Pons (tissue), 1 donor: Measurements from ENCODE around the gene IL17RE.
"Not testable (repeated sequence)": the region's sequence is repeated elsewhere in the genome, so short reads cannot be mapped to it uniquely, and the experiment has no call there.

Source experiments
- DNase-seq: peaks from one replicate; pipeline ENCODE4 v3.0.0-alpha.2; 2016; ENCODE audit warnings: low spot score

The IL17RE gene, protein sequence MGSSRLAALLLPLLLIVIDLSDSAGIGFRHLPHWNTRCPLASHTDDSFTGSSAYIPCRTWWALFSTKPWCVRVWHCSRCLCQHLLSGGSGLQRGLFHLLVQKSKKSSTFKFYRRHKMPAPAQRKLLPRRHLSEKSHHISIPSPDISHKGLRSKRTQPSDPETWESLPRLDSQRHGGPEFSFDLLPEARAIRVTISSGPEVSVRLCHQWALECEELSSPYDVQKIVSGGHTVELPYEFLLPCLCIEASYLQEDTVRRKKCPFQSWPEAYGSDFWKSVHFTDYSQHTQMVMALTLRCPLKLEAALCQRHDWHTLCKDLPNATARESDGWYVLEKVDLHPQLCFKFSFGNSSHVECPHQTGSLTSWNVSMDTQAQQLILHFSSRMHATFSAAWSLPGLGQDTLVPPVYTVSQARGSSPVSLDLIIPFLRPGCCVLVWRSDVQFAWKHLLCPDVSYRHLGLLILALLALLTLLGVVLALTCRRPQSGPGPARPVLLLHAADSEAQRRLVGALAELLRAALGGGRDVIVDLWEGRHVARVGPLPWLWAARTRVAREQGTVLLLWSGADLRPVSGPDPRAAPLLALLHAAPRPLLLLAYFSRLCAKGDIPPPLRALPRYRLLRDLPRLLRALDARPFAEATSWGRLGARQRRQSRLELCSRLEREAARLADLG

DNA sequence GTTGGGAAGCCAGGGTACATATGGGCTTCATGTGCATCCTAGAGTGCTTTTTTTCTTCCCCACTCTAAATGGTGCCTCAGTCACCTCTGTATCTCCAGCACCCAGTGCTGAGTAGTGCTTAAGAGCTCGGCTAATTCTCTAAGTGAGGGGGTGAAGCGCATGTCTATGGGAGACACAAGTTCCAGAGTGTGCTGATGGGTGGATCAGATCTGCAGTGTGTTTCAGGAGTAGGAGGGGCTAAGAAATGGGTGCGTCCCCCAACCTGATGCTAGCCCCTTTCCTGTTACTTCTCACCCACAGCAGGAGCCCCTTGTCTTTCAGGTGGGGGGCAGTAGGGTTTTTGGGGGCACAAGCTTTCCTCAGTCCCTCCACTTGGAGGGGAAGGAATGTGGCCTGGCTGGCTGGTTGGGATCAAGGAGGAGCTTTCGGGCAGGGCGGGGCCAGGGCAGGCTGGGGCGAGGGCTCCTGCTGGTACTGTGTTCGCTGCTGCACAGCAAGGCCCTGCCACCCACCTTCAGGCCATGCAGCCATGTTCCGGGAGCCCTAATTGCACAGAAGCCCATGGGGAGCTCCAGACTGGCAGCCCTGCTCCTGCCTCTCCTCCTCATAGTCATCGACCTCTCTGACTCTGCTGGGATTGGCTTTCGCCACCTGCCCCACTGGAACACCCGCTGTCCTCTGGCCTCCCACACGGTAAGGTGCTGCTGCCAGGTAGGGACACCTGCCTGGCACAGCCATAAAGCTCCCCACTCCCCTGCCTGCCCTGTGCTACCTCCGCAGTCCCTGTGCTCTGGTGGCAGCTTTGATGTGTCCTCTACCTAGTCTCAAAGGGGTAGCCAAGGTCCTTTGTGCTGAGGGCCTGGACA is at the start of gene IL17RE:
Gene IL17RE (plus strand): TSS at position 477 of the 866 bp plus-strand sequence. CDS start 85 bp downstream, at position 562.
- DNase-seq, result no peak

GRCh38 chr3:9854291-9854940 is 48.2 kb upstream of the IL17RE start:
- not testable (repeated sequence) for DNase-seq

GRCh38 chr3:9855594-9855993 is 47.1 kb upstream of the IL17RE start:
- no peak for DNase-seq

DNA sequence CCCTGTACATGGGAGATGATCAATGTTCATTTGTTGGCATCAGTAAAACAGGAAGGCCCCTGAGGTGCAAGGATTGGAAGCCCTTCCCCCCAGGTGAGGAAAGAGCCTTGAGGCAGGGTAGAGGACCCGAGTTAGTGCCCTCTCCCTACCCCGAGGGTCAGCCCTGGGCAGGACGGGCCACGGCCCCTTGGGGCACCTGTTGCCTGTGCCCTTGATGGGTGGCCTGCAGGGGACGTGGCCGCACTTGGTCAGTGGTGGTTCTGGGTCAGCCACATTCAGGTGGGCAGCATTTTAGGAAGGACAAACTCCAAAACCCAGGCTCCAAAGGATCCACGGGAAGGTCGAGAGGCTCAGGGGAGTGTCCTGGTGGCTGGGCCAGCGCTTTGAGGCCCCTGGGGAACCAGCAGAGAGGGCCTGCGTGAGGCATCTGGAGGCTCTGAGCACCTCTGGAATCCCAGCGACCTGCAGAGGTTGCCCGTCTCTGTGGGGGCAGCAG is 43.1 kb upstream of the IL17RE start:
- no peak for DNase-seq

DNA sequence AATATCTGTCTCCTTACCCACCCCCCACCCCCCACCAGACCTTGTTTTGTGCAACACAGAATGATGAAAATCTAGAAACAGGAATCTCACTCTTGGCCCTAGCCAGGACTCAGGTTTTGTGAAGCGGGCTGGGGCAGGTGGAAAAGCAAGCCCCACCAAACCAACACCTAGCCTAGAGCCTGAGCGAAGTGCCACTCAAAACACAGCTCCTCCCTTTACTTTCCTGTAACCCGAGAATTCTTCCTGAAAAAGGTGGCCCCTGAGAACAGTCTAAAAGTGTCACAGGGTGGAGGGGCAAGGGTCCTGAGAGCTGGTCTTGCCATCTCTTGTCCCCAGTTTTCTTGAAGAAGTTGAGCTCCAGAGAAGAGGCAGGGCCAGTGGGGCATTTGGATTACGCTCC is 41.4 kb upstream of the IL17RE start:
- no peak for DNase-seq

GRCh38 chr3:9861626-9862130 is 41.0 kb upstream of the IL17RE start:
- DNase-seq, result no peak

DNA sequence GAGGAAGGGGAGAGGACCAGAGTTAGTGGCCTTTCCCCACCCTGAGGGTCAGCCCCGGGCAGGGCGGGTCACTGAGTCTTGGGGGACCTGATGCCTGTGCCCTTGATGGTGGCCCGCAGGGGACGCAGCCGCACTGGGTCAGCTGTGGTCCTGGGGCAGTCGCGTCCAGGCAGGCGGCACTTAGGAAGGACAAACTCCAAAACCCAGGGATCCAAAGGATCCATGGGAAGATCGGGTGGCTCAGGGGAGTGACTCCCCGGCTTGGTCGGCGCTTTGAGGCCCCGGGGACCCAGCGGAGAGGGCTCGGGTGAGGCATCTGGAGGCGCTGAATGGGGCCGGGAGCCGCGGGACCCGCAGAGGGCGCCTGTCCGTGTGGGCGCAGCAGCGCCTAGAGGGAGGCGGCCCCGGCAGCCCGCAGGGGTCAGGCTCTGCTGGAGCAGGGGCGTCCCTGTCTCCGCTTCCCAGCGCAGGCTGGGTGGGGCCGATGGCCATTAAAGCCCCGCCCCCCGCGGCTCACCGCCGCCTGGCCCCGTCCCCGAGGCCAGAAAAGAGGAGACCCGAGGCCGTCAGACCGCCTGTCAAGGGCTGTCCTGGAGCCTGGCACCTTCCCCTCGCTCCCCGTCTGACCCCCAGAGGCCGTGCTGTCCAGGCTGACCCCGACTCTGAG is 40.1 kb upstream of the IL17RE start:
- no peak for DNase-seq

DNA sequence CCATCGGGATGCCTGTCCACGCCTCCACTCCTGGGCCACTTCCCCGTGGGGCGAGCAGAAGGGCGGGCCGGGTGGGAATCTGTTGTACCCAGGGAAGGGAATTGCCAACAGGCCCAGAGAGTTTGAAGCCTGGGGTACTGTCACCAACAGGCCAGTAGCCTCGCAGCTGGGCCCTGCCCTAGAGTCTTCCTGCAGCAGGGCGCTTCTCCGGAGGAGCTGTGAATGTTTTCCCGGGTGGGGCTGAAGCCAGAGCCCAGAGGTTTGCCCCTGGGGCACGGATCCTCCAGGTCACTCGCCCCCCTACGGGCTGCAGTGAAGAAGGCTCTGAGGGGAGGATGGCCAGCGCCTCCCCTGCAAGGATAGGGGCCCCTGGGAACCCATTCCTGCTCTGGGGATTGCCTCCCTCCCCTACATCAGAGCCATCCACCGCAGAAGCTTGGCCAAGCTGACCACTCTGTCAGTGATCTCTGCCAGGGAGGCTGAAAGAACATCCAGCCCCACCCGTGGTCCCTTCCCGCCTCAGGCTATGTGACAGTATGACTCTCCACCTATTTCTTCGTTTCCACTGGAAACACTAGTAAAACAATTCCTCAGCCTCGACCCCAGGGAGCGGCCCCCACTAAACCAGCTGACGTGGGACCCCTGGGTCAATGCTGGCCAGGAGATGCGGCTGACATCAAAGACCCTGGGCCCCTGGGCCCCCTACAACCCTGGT is 39.4 kb upstream of the IL17RE start:
- no peak for DNase-seq

GRCh38 chr3:9864200-9864927 is 38.3 kb upstream of the IL17RE start:
- DNase-seq, result peak; percentile 88

DNA sequence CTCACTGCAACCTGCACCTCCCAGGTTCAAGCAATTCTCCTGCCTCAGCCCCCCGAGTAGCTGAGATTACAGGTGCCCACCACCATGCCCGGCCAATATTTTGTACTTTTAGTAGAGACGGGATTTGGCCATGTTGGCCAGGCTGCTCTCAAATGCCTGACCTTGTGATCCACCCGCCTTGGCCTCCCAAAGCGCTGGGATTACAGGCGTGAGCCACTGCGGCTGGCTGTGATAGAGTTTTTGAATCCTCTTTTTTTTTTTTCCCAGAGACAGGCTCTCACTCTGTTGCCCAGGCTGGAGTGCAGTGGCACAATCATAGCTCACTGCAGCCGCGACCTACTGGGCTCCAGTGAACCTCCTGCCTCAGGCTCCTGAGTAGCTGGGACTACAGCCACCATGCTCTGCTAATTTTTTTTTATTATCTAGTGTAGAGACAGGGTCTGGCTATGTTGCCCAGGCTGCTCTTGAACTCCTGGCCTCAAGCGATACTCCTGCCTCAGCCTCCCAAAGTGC is 37.5 kb upstream of the IL17RE start:
- not testable (repeated sequence) for DNase-seq

DNA sequence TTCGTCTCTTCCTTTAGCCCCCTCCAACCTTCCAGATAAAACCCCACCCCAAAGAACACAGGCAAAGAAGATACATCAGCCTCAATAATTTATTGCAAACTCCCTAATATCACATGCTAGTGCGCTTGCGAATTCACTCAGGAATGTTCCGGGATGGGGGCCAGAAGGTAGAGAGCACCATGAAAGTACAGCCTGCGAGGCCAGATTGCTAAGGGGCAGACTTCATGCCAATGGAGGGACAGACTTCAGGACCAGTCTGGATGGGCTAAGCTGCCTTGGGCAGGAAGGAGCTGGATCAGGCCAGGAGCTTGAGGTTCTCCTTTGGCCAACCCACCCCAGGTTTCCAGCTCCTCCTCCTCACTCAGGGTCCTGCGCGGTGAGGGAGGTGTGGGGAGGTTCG is 36.0 kb upstream of the IL17RE start:
- no peak for DNase-seq

DNA sequence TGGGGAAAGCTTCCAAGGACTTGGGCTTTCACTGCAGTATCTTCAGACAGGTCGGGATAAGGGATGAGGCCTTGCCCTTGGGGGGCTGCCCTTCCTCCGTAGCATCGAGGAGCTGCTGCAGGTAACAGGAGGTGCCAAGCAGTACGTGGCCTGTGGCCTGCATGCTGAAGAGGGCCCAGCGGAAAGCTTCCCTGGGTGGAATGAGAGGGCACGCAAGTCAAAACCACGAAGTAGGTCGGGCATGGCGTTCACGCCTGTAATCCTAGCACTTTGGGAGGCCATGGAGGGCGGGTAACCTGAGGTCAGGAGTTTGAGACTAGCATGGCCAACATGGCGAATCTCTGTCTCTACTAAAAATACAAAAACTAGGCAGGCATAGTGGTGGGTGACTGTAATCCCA is 35.5 kb upstream of the IL17RE start:
- no peak for DNase-seq

- DNase-seq, result no peak
These were observed 32.7 kb upstream of the IL17RE start for GRCh38 chr3:9869955-9870354.

- no peak for DNase-seq
These were observed 31.7 kb upstream of the IL17RE start for GRCh38 chr3:9870978-9871377.

- DNase-seq, result not testable (repeated sequence)
These were observed 30.6 kb upstream of the IL17RE start for GRCh38 chr3:9872067-9872466.

GRCh38 chr3:9875448-9875847 is 27.2 kb upstream of the IL17RE start:
- DNase-seq, result no peak

DNA sequence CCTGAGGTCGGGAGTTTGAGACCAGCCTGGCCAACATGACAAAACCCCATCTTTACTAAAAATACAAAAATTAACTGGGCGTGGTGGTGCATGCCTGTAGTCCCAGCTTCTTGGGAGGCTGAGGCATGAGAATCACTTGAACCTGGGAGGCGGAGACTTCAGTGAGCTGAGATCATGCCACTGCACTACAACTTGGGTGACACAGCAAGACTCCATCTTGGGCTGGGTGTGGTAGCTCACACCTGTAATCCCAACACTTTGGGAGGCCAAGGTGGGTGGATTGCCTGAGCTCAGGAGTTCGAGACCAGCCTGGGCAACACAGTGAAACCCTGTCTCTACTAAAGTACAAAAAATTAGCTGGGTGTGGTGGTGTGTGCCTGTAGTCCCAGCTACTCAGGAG is 26.4 kb upstream of the IL17RE start:
- DNase-seq, result not testable (repeated sequence)

- no peak for DNase-seq
These were observed 25.7 kb upstream of the IL17RE start for GRCh38 chr3:9876991-9877390.

GRCh38 chr3:9878700-9879099 is 23.9 kb upstream of the IL17RE start:
- DNase-seq, result no peak
